ENCODE measurements around the gene OOSP3.

DNA sequence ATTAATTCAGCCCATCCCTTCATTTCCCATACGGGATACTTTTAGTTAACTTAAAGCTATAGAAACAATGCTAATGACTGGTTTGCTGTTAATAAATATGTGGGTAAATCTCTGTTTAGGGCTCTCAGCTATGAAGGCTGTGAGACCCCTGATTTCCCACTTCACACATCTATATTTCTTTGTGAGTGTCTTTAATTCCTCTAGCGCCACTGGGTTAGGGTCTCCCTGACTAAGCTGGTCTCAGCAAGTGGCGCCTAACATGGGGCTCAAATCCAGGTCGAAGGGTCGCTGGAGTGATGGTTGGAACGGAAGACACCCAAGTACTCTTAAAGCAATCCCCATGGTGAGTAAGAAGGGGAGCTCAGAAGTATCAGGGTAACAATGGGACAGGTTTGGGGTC, 45.2 kb downstream of the OOSP3 start:
- TF ChIP-seq, protein P1, sequence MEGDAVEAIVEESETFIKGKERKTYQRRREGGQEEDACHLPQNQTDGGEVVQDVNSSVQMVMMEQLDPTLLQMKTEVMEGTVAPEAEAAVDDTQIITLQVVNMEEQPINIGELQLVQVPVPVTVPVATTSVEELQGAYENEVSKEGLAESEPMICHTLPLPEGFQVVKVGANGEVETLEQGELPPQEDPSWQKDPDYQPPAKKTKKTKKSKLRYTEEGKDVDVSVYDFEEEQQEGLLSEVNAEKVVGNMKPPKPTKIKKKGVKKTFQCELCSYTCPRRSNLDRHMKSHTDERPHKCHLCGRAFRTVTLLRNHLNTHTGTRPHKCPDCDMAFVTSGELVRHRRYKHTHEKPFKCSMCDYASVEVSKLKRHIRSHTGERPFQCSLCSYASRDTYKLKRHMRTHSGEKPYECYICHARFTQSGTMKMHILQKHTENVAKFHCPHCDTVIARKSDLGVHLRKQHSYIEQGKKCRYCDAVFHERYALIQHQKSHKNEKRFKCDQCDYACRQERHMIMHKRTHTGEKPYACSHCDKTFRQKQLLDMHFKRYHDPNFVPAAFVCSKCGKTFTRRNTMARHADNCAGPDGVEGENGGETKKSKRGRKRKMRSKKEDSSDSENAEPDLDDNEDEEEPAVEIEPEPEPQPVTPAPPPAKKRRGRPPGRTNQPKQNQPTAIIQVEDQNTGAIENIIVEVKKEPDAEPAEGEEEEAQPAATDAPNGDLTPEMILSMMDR (IDR thresholded peaks at IDR 0.05; ENCODE audit: low read length): no peak
- TF ChIP-seq EZH2phosphoT487 (IDR thresholded peaks at IDR 0.05; ENCODE audit: low read length) (no peak), EZH2 (optimal IDR thresholded peaks at IDR 0.05; ENCODE audit: low read depth, low read length) (no peak)
